Common myeloid progenitor, CD34-positive (primary cell): Measurements from ENCODE around the gene ISY1.

Experiments used
- CTCF ChIA-PET: fragments of 350-600 bp; sonication (Branson Sonifier 250); formaldehyde crosslinking; loops from one replicate; lab custom pipeline; 2021; ENCODE audit warnings: antibody characterized with exemption; lab: Charles Lee
- POLR2A ChIA-PET: fragments of 350-600 bp; sonication (Branson Sonifier 250); formaldehyde crosslinking; loops from one replicate; lab custom pipeline; 2021; ENCODE audit warnings: antibody characterized with exemption; lab: Charles Lee
- DNase-seq, 3 donors: peaks; one replicate each; pipeline versions ENCODE4 v3.0.0 to v3.0.0-alpha.2; 2013
- H3K27ac ChIP-seq, 2 experiments: 1 replicate in 1 of 2; 2 replicates in 1 of 2; pipeline ENCODE4 v1.7.0; 2013; ENCODE audit warnings: inconsistent platforms in 2 of 2, low read length in 2 of 2, mild to moderate bottlenecking in 2 of 2, low read depth in 1 of 2, moderate library complexity in 1 of 2; ENCODE audit not compliant: severe bottlenecking in 2 of 2, insufficient read depth in 1 of 2, poor library complexity in 1 of 2
- H3K27me3 ChIP-seq, 5 experiments: replicated peaks in 2 of 5; 1 replicate in 3 of 5; 2 replicates in 2 of 5; pipeline versions ENCODE4 v1.6.1 to v1.7.0; 2013; ENCODE audit warnings: low read length in 4 of 5, mild to moderate bottlenecking in 2 of 5, moderate library complexity in 2 of 5, inconsistent platforms in 1 of 5; ENCODE audit not compliant: insufficient read depth in 5 of 5, control insufficient read depth in 4 of 5
- H3K36me3 ChIP-seq, 4 experiments: 1 replicate in 2 of 4; 2 replicates in 2 of 4; pipeline versions ENCODE4 v1.6.1 to v1.7.0; 2013; ENCODE audit warnings: low read length in 3 of 4, control low read depth in 1 of 4, mild to moderate bottlenecking in 1 of 4; ENCODE audit not compliant: control insufficient read depth in 4 of 4, insufficient read depth in 4 of 4
- H3K4me1 ChIP-seq, 4 experiments: 1 replicate in 3 of 4; 2 replicates in 1 of 4; pipeline versions ENCODE4 v1.6.1 to v1.7.1; 2013; ENCODE audit warnings: low read length in 3 of 4, mild to moderate bottlenecking in 3 of 4, control low read depth in 1 of 4, inconsistent platforms in 1 of 4, moderate library complexity in 1 of 4; ENCODE audit not compliant: control insufficient read depth in 4 of 4, insufficient read depth in 4 of 4; ENCODE audit errors: control extremely low read depth in 1 of 4
- H3K4me3 ChIP-seq, 7 experiments: 1 replicate in 4 of 7; 2 replicates in 3 of 7; pipeline versions ENCODE4 v1.5.1 to v1.7.0; 2013; ENCODE audit warnings: mild to moderate bottlenecking in 7 of 7, low read length in 6 of 7, moderate library complexity in 6 of 7, inconsistent platforms in 2 of 7, low read depth in 2 of 7, control low read depth in 1 of 7; ENCODE audit not compliant: insufficient read depth in 4 of 7, control insufficient read depth in 1 of 7; ENCODE audit errors: extremely low read depth in 1 of 7
- H3K9me3 ChIP-seq, 5 experiments: 1 replicate in 4 of 5; 2 replicates in 1 of 5; pipeline versions ENCODE4 v1.6.1 to v1.7.1; 2013; ENCODE audit warnings: low read length in 4 of 5, mild to moderate bottlenecking in 2 of 5, inconsistent platforms in 1 of 5, low read depth in 1 of 5, moderate library complexity in 1 of 5; ENCODE audit not compliant: control insufficient read depth in 4 of 5, insufficient read depth in 2 of 5; ENCODE audit errors: control extremely low read depth in 1 of 5
- WGBS: methylation state at CpG from one replicate; pipeline ENCODE4 v1.1.5; 2013; ENCODE audit not compliant: insufficient coverage; 5-methylcytosine and 5-hydroxymethylcytosine counted together

Gene ISY1

DNA sequence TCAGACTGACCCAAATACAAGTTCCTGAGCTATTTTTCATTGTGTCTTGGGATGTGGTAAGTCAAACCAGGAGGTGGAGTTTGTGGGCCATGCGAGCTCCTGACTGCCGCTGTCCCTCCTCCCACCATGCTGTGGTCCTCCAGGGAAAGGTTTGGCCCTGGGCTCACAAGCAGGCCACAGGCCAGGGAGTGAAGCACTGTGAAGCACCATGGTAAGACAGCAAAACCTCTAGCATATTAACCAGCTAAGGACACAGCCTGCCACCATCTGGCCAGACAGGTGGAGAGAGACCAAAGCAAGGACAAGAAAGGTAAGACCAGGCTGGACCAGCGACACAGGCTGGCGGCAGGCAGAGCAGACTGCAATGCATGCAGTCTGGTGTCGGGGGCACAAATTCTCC, 54.5 kb downstream of the ISY1 start:
- WGBS: 98% methylated on average over 5 of the region's 5 CpGs
- Histone ChIP-seq H3K27me3 (no peaks in the 10 kb centered on the region), H3K9me3 (no peaks in the 10 kb centered on the region), H3K4me1 (no peaks in the 10 kb centered on the region), H3K4me3 (no peak overlapping the region), H3K27ac (no peak overlapping the region), H3K36me3 (peaks cover 0 to 22% (median 10%) of the 10 kb centered on the region in 4 experiments)
- no peak for DNase-seq
- ChIA-PET POLR2A (no interaction called here), CTCF (interaction anchor here (0.9 to 1.4 kb wide), 3 partner anchors 54 to 124 kb away, joined by 3 read pairs; no protein-coding TSS in a partner anchor)

DNA sequence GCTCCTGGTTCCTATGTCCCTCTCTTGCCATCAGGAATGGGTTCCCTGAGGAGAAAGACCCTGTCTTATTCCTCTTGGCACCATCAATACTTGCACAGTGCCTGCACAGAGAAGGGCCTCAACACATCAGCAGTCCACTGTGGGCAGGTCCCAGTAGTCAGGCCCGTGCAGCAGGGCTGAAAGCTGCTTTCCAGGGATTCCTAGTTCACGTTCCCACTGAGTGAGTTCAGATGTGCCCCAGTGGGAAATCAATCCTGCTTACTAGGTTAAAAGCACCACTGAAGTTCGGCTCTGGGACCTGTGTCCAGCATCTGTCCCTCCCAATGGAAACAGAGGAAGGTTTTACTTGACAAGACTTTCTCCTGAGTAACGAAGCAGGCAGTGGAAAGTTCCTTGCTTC, 55.0 kb downstream of the ISY1 start:
- no peak for DNase-seq
- POLR2A ChIA-PET: no interaction called here
- Histone ChIP-seq H3K27me3 (no peaks in the 10 kb centered on the region), H3K4me3 (no peak overlapping the region), H3K9me3 (no peaks in the 10 kb centered on the region), H3K4me1 (no peaks in the 10 kb centered on the region), H3K27ac (no peak overlapping the region), H3K36me3 (peaks cover 0 to 22% (median 10%) of the 10 kb centered on the region in 4 experiments)
- 100% methylated on average over 4 of the region's 4 CpGs for WGBS
- CTCF ChIA-PET: interaction anchor here (0.9 to 1.4 kb wide), 3 partner anchors 53 to 124 kb away, joined by 3 read pairs; no protein-coding TSS in a partner anchor

DNA sequence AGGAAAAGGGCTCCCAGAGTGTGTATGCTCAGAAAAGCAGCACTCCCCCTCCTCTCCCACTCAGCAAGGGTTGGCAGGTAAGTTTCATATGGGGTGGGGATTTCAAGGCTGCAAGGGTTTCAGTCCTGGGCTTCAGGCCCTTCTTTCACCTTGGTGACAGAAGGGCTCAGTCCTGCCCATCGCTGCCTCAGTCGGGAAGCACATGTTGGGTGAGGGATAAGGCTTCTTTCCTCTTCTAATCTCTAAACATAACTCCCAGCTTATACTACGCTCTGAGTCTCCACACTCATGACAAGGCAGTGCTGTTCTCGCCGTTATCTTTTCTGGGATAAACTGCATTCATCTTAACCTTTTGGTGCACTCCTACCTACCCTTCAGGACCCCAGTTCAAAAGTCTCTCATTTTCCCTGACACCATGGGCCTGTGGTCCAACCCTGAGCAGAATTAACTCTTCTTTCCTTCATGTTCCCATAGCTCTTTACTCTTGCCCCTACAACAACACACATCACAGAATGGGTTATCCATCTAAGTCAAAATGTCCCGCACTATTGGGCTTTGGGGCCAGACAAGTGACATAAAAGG, 56.3 kb downstream of the ISY1 start:
- ChIA-PET CTCF (interaction anchor here (0.5 to 1.3 kb wide), 3 partner anchors 9 to 19 kb away, joined by 3 to 4 read pairs (median 4); no protein-coding TSS in a partner anchor), POLR2A (no interaction called here)
- Histone ChIP-seq H3K27me3 (no peaks in the 10 kb centered on the region), H3K36me3 (peaks cover 0 to 18% (median 10%) of the 10 kb centered on the region in 4 experiments), H3K4me1 (no peaks in the 10 kb centered on the region), H3K4me3 (no peak overlapping the region), H3K9me3 (no peaks in the 10 kb centered on the region), H3K27ac (no peak overlapping the region)
- DNase-seq: no peak
- 98% methylated on average over 4 of the region's 6 CpGs for WGBS

DNA sequence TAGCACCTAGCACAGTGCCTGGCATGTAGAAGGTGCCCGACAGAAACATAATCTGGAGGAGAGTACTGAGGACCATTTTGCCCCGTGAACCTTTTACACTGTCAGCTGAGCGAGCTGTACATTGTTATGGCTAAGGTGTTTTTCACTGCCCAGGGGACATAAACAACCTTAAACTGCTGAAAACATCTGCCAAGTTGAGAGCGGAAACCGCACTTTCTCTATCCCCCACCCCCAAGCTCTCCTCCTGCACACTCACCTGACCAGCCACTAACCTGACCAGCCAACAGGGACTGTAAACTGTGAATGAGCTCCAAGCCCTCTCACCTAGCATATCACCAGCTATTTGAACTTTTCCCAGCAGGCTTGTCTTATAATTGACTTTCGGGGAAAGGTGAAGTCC, 56.8 kb downstream of the ISY1 start:
- WGBS: 95% methylated on average over 4 of the region's 6 CpGs
- DNase-seq: no peak
- H3K27me3 ChIP-seq: no peaks in the 10 kb centered on the region
- no peak overlapping the region for H3K4me3 ChIP-seq
- H3K9me3 ChIP-seq: no peaks in the 10 kb centered on the region
- CTCF ChIA-PET: interaction anchor here (0.5 to 1.3 kb wide), 3 partner anchors 9 to 19 kb away, joined by 3 to 4 read pairs (median 4); no protein-coding TSS in a partner anchor
- POLR2A ChIA-PET: no interaction called here
- no peaks in the 10 kb centered on the region for H3K4me1 ChIP-seq
- H3K27ac ChIP-seq: no peak overlapping the region
- peaks cover 0 to 18% (median 10%) of the 10 kb centered on the region in 4 experiments for H3K36me3 ChIP-seq

DNA sequence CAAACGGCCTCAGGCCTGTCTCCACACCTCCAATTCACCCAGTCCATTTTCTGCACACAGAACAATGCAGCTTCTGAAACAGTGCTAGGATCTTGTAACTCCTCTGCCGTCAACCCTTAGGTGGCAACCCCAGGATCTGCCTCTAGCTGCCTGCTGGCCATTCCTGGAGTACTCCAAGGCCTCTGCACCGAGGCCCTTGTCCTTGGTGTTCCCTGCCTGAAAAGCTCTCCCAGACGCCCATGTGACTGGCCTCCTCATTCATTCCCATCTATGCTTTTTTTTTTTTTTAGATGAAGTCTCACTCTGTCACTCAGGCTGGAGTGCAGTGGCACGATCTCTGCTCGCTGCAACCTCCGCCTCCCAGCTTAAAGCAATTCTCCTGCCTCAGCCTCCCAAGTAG, 57.6 kb downstream of the ISY1 start:
- POLR2A ChIA-PET: interaction anchor here (0.7 kb wide), 1 partner anchor 70 kb away, joined by 6 read pairs; no protein-coding TSS in a partner anchor
- Histone ChIP-seq H3K4me3 (no peak overlapping the region), H3K36me3 (peaks cover 0 to 13% (median 10%) of the 10 kb centered on the region in 4 experiments), H3K9me3 (peaks cover 0 to under 1% (median 0%) of the 10 kb centered on the region in 5 experiments), H3K27ac (no peak overlapping the region), H3K27me3 (no peaks in the 10 kb centered on the region), H3K4me1 (no peaks in the 10 kb centered on the region)
- CTCF ChIA-PET: interaction anchor here (1.3 to 3.5 kb wide), 4 partner anchors 15 to 50 kb away, joined by 4 to 10 read pairs (median 8); no protein-coding TSS in a partner anchor
- DNase-seq: no peak
- 95% methylated on average over 3 of the region's 7 CpGs for WGBS

DNA sequence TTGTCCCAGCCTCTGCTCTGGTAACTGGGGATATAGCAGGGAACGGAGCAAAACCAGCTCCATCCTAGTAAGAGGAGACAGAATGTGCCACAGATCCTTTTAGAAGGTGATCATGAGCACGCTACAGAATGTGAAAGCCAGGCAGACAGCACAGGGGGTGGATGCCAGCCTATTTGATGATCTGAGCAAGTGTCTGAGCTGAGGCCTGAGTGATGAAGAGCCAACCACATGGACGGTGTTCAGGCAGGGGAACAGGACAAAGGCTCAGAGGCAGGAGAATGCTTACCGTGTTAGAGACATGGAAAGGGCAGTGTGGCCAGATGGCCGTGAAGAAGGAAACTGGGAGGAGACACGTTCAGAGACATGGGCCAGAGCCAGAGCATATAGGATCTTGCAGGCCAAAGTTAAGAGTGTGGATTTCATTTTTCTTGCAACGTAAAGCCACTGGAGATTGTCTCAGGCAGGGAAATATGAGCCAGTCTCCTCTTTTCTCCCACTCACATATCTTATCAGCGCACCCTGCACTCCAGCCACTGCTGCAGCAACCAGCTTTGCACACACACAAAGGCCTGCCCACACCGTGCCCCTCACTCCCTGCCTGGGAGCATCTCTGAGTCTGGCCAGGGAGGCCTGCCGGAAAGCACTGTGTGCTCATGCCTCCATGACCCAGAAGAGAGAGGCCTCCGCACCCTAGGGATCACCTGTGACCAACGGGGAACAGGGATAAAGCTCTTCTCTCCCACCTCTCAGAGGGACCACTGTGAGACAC, 59.3 kb downstream of the ISY1 start:
- H3K9me3 ChIP-seq: peaks cover 0 to 4% (median 3%) of the 10 kb centered on the region in 5 experiments
- no peak for DNase-seq
- peaks cover under 1 to 10% (median 3%) of the 10 kb centered on the region in 4 experiments for H3K36me3 ChIP-seq
- WGBS: 98% methylated on average over 8 of the region's 12 CpGs
- H3K4me3 ChIP-seq: no peak overlapping the region
- ChIA-PET CTCF (interaction anchor here (0.8 to 3.5 kb wide), 7 partner anchors 7 to 145 kb away, joined by 3 to 10 read pairs (median 5); no protein-coding TSS in a partner anchor), POLR2A (no interaction called here)
- H3K27me3 ChIP-seq: no peaks in the 10 kb centered on the region
- no peak overlapping the region for H3K27ac ChIP-seq
- no peaks in the 10 kb centered on the region for H3K4me1 ChIP-seq
